ENCODE measurements around the gene SSH2.

The SSH2 gene

DNA sequence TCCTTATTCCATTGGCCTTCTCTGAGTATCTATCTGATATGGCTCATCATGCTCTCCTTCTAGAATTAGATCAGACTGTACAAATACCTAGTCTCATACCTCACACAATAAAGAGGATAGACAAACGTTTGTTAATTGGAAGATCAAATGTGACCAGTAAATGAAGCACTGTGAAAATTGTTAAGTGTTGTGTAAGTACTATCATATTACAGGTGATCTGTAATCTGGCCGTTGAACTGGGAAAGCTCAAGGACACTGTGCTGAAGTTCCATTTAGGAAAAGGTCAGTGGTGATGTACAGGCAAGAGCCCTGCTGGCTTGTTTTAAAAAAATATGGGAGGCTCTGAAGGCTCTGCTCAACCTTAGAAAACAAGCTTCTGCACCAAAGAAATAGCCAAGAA lies 268.8 kb downstream of the SSH2 start:
- Histone ChIP-seq H3K27me3 (replicated peaks; ENCODE audit: insufficient read depth, low read length) (no peaks in the 10 kb centered on the region), H3K4me2 (ENCODE audit: low read depth, low read length) (no peak overlapping the region), H3K36me3 (replicated peaks; ENCODE audit: insufficient read depth, low read length) (no peaks in the 10 kb centered on the region), H3K27ac (ENCODE audit: low read length) (no peak overlapping the region), H4K20me1 (ENCODE audit: insufficient read depth, low read length) (no peaks in the 10 kb centered on the region), H3K79me2 (ENCODE audit: low read length) (no peaks in the 10 kb centered on the region), H3K9me2 (replicated peaks; ENCODE audit: insufficient read depth, low read length) (no peaks in the 10 kb centered on the region), H3K4me3 (ENCODE audit: low read length) (no peak overlapping the region), H2AFZ (ENCODE audit: low read length) (no peak overlapping the region), H3K9ac (ENCODE audit: low read length) (no peak overlapping the region), H3F3A (ENCODE audit: insufficient read depth, low read length) (no peaks in the 10 kb centered on the region), H3K4me1 (ENCODE audit: low read length) (no peaks in the 10 kb centered on the region), H3K9me3 (replicated peaks; ENCODE audit: insufficient read depth, low read length) (no peaks in the 10 kb centered on the region)
- DNase-seq, result no peak
- TF ChIP-seq EZH2phosphoT487 (IDR thresholded peaks at IDR 0.05; ENCODE audit: low read length), result no peak
- TF ChIP-seq CTCF (IDR thresholded peaks at IDR 0.05; ENCODE audit: low read length), result no peak
- no peak for TF ChIP-seq EZH2 (optimal IDR thresholded peaks at IDR 0.05; ENCODE audit: low read depth, low read length)

DNA sequence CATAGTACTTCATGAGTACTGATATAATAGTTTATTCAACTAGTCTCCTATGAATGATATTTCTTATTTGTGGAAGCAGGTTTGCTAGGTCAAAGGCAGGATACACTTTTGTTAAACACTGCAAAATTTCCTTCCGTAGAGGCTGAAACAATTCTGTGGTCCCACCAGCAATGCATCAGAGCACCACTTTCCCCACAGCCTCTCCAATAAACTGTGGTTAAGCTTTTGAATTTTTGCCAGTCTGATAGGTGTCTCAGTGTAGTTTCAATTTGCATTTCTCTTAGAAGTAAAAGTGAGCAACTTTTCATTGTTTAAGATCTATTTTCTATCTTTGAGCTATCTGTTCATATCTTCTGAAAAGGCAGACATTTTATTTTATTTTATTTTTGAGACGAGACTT lies 270.9 kb downstream of the SSH2 start:
- no peaks in the 10 kb centered on the region for H3K79me2 ChIP-seq (ENCODE audit: low read length)
- H3K36me3 ChIP-seq (replicated peaks; ENCODE audit: insufficient read depth, low read length), result no peaks in the 10 kb centered on the region
- no peak for DNase-seq
- no peaks in the 10 kb centered on the region for H3K9me2 ChIP-seq (replicated peaks; ENCODE audit: insufficient read depth, low read length)
- TF ChIP-seq EZH2 (optimal IDR thresholded peaks at IDR 0.05; ENCODE audit: low read depth, low read length) (no peak), EZH2phosphoT487 (IDR thresholded peaks at IDR 0.05; ENCODE audit: low read length) (no peak), CTCF (IDR thresholded peaks at IDR 0.05; ENCODE audit: low read length) (no peak)
- H2AFZ ChIP-seq (ENCODE audit: low read length), result no peak overlapping the region
- no peak overlapping the region for H3K4me3 ChIP-seq (ENCODE audit: low read length)
- H3K27ac ChIP-seq (ENCODE audit: low read length), result no peak overlapping the region
- no peaks in the 10 kb centered on the region for H3F3A ChIP-seq (ENCODE audit: insufficient read depth, low read length)
- H3K27me3 ChIP-seq (replicated peaks; ENCODE audit: insufficient read depth, low read length), result no peaks in the 10 kb centered on the region
- H4K20me1 ChIP-seq (ENCODE audit: insufficient read depth, low read length), result no peaks in the 10 kb centered on the region
- H3K9me3 ChIP-seq (replicated peaks; ENCODE audit: insufficient read depth, low read length), result no peaks in the 10 kb centered on the region
- H3K9ac ChIP-seq (ENCODE audit: low read length), result no peak overlapping the region
- H3K4me1 ChIP-seq (ENCODE audit: low read length), result no peaks in the 10 kb centered on the region
- no peak overlapping the region for H3K4me2 ChIP-seq (ENCODE audit: low read depth, low read length)

DNA sequence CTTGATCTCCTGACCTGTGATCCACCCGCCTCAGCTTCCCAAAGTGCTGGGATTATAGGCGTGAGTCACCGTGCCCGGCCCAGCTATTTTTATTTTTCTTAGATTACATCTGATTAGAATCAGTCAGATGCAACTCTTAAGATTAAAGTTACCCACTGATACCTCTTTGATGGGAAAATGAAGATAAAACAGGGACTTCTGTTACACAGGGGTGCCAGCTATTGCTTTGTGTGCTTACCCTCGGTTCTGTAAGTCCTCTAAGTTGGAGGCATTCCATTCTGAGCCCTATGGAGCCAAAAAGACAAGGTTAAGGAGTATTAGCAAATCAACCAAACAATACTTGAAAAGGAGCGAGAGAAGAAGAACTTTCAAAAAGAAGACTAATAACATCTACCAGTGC lies 274.7 kb downstream of the SSH2 start:
- H3K9me3 ChIP-seq (replicated peaks; ENCODE audit: insufficient read depth, low read length), result no peaks in the 10 kb centered on the region
- no peaks in the 10 kb centered on the region for H3K36me3 ChIP-seq (replicated peaks; ENCODE audit: insufficient read depth, low read length)
- TF ChIP-seq CTCF (IDR thresholded peaks at IDR 0.05; ENCODE audit: low read length) (no peak), EZH2 (optimal IDR thresholded peaks at IDR 0.05; ENCODE audit: low read depth, low read length) (no peak), EZH2phosphoT487 (IDR thresholded peaks at IDR 0.05; ENCODE audit: low read length) (no peak)
- no peaks in the 10 kb centered on the region for H4K20me1 ChIP-seq (ENCODE audit: insufficient read depth, low read length)
- no peak for DNase-seq
- H3K4me2 ChIP-seq (ENCODE audit: low read depth, low read length), result no peak overlapping the region
- H2AFZ ChIP-seq (ENCODE audit: low read length), result no peak overlapping the region
- no peaks in the 10 kb centered on the region for H3F3A ChIP-seq (ENCODE audit: insufficient read depth, low read length)
- H3K79me2 ChIP-seq (ENCODE audit: low read length), result no peaks in the 10 kb centered on the region
- no peak overlapping the region for H3K4me3 ChIP-seq (ENCODE audit: low read length)
- H3K27me3 ChIP-seq (replicated peaks; ENCODE audit: insufficient read depth, low read length), result no peaks in the 10 kb centered on the region
- no peak overlapping the region for H3K9ac ChIP-seq (ENCODE audit: low read length)
- H3K27ac ChIP-seq (ENCODE audit: low read length), result no peak overlapping the region
- H3K4me1 ChIP-seq (ENCODE audit: low read length), result no peaks in the 10 kb centered on the region
- no peaks in the 10 kb centered on the region for H3K9me2 ChIP-seq (replicated peaks; ENCODE audit: insufficient read depth, low read length)
